ENCODE data around the gene ZNFX1. TPM values are rescaled to one million over a fixed set of nuclear protein-coding genes. Genes with fewer than 3 reads are reported as not detected.

Gene ZNFX1
- total and polyA plus RNA-seq, 9 of the 15 experiments (the other 6 are each of a cell fraction or from before 2014, with no cell fraction given): 3.8 to 13.8 (median 10.3) TPM

GRCh38 chr20:49297605-49298530, 20.0 kb upstream of the ZNFX1 start:
- H3K9me3 ChIP-seq (replicated peaks; ENCODE audit: control insufficient read depth, insufficient read depth, low read depth, low read length): no peaks in the 10 kb centered on the region
- no peaks in the 10 kb centered on the region for H3K4me1 ChIP-seq (replicated peaks in 1 of 2; ENCODE audit: control insufficient read depth in 2 of 2, insufficient read depth in 2 of 2, low read length in 2 of 2)
- ChIA-PET CTCF (ENCODE audit: low intra/inter-chr PET ratio) (no interaction called here), POLR2A (interaction anchor here (0.6 to 2.0 kb wide), 4 partner anchors 10 to 19 kb away, joined by 3 to 12 read pairs (median 3); no protein-coding TSS in a partner anchor)
- H3K36me3 ChIP-seq (ENCODE audit: control insufficient read depth, insufficient read depth, low read length): no peaks in the 10 kb centered on the region
- no peak overlapping the region for H3K27ac ChIP-seq (ENCODE audit: extremely low read depth, low read depth, low read length)
- H3K4me2 ChIP-seq (ENCODE audit: insufficient read depth, low read length): no peak overlapping the region
- DNase-seq (ENCODE audit: extremely low read depth in 1 of 4, low spot score in 3 of 4) (no peak), FAIRE-seq (no peak), ATAC-seq (peak; percentile 32; the same call in 1 of the 3 replicates)
- WGBS (ENCODE audit: insufficient coverage, low coverage, missing lambda C conversion rate): 43% methylated on average over 5 of the region's 6 CpGs
- in situ Hi-C loops (cut with MboI): no loop called here
- peak overlapping the region in 1 of 2 experiments; percentile 83; a peak in 2 of 4 replicates for H3K9ac ChIP-seq (ENCODE audit: insufficient read depth in 1 of 2, low read depth in 2 of 2, low read length in 2 of 2)
- no TSS peak for BruUV-seq (replicated peaks)
- no peak overlapping the region for H2AFZ ChIP-seq (ENCODE audit: low read depth, low read length)
- H3K27me3 ChIP-seq (ENCODE audit: control insufficient read depth in 2 of 2, insufficient read depth in 2 of 2, low read length in 2 of 2): no peaks in the 10 kb centered on the region
- no peaks in the 10 kb centered on the region for H4K20me1 ChIP-seq (replicated peaks; ENCODE audit: control insufficient read depth, insufficient read depth, low read length)
- no peak overlapping the region for H3K4me3 ChIP-seq
- intact Hi-C loops (cut with micrococcal nuclease): no loop called here
- no peaks in the 10 kb centered on the region for H3K79me2 ChIP-seq (ENCODE audit: control insufficient read depth, insufficient read depth, low read length)
- H3K9me1 ChIP-seq (ENCODE audit: control insufficient read depth, insufficient read depth, low read length): no peaks in the 10 kb centered on the region
- TF ChIP-seq ZNF436 (CRISPR knock-in tag; IDR thresholded peaks at IDR 0.05) (no peak), GMEB1 (CRISPR knock-in tag; IDR thresholded peaks at IDR 0.05) (no peak), ZNF239 (CRISPR knock-in tag; IDR thresholded peaks at IDR 0.05) (no peak), SMAD3 (CRISPR knock-in tag; conservative IDR thresholded peaks at IDR 0.05) (no peak), PRDM10 (IDR thresholded peaks at IDR 0.05; ENCODE audit: partially characterized antibody) (peak; percentile 47)
